ENCODE data around the gene CLEC20A.
"Not testable (repeated sequence)": the region's sequence is repeated elsewhere in the genome, so short reads cannot be mapped to it uniquely, and the experiment has no call there.

Gene CLEC20A

GRCh38 chr1:178506669-178507068 lies 9.9 kb upstream of the CLEC20A start:
- no peak for TF ChIP-seq CTCF (IDR thresholded peaks at IDR 0.05; ENCODE audit: borderline replicate concordance, insufficient read depth, low read depth, low read length)
- H3K4me3 ChIP-seq (ENCODE audit: low read depth, low read length) = no peak overlapping the region

GRCh38 chr1:178506177-178506576 lies 9.4 kb upstream of the CLEC20A start:
- no peak overlapping the region for H3K4me3 ChIP-seq (ENCODE audit: low read depth, low read length)
- TF ChIP-seq CTCF (IDR thresholded peaks at IDR 0.05; ENCODE audit: borderline replicate concordance, insufficient read depth, low read depth, low read length) = no peak

- H3K4me3 ChIP-seq (ENCODE audit: low read depth, low read length) = no peak overlapping the region
- no peak for TF ChIP-seq CTCF (IDR thresholded peaks at IDR 0.05; ENCODE audit: borderline replicate concordance, insufficient read depth, low read depth, low read length)
Observed at GRCh38 chr1:178504286-178504685, 7.5 kb upstream of the CLEC20A start.

GRCh38 chr1:178503849-178504248 lies 7.1 kb upstream of the CLEC20A start:
- H3K4me3 ChIP-seq (ENCODE audit: low read depth, low read length) = no peak overlapping the region
- TF ChIP-seq CTCF (IDR thresholded peaks at IDR 0.05; ENCODE audit: borderline replicate concordance, insufficient read depth, low read depth, low read length) = no peak

- not testable (repeated sequence) for H3K4me3 ChIP-seq (ENCODE audit: low read depth, low read length)
Observed at GRCh38 chr1:178503316-178503715, 6.6 kb upstream of the CLEC20A start.

GRCh38 chr1:178502856-178503255 lies 6.1 kb upstream of the CLEC20A start:
- TF ChIP-seq CTCF (IDR thresholded peaks at IDR 0.05; ENCODE audit: borderline replicate concordance, insufficient read depth, low read depth, low read length) = no peak
- no peak overlapping the region for H3K4me3 ChIP-seq (ENCODE audit: low read depth, low read length)

- TF ChIP-seq CTCF (IDR thresholded peaks at IDR 0.05; ENCODE audit: borderline replicate concordance, insufficient read depth, low read depth, low read length) = no peak
- H3K4me3 ChIP-seq (ENCODE audit: low read depth, low read length) = no peak overlapping the region
Observed at GRCh38 chr1:178502330-178502714, 5.6 kb upstream of the CLEC20A start.

GRCh38 chr1:178501705-178502329 lies 5.1 kb upstream of the CLEC20A start:
- peak; percentile 93 for TF ChIP-seq CTCF (IDR thresholded peaks at IDR 0.05; ENCODE audit: borderline replicate concordance, insufficient read depth, low read depth, low read length)

More at GRCh38 chr1:178501705-178502329, 5.1 kb upstream of the CLEC20A start:
- no peak overlapping the region for H3K4me3 ChIP-seq (ENCODE audit: low read depth, low read length)

Measured in GM12875 (cell line).